Measurements from ENCODE around the gene VWA7. TPM values are rescaled to one million over a fixed set of nuclear protein-coding genes. Genes with fewer than 3 reads are reported as not detected.

The VWA7 gene
- total RNA-seq, 1 experiment from 2014 or later = 2.5 TPM

- Histone ChIP-seq H2BK120ac (ENCODE audit: low read depth, low read length, poor library complexity, severe bottlenecking) (no peak overlapping the region), H3K79me1 (ENCODE audit: insufficient read depth, low read depth, low read length, poor library complexity, severe bottlenecking) (no peaks in the 10 kb centered on the region), H4K5ac (ENCODE audit: insufficient read length, low read depth, low read length) (no peak overlapping the region), H3K23me2 (ENCODE audit: insufficient read length, low read depth, low read length, poor library complexity, severe bottlenecking) (no peaks in the 10 kb centered on the region), H3K79me2 (ENCODE audit: insufficient read depth, low read length) (no peaks in the 10 kb centered on the region), H3T11ph (ENCODE audit: low read length) (no peak overlapping the region), H2BK12ac (ENCODE audit: insufficient read length, low read depth, low read length) (no peak overlapping the region), H3K9me3 (ENCODE audit: control insufficient read depth, low read depth, low read length) (no peaks in the 10 kb centered on the region), H3K4me2 (ENCODE audit: insufficient read depth, insufficient read length, low read length) (no peak overlapping the region), H3K56ac (ENCODE audit: insufficient read length, low read depth, low read length) (no peak overlapping the region), H2BK15ac (ENCODE audit: low read depth, low read length) (peak overlapping the region; percentile 71; the same call in 1 of the 2 replicates), H2BK20ac (ENCODE audit: low read depth, low read length, poor library complexity, severe bottlenecking) (no peak overlapping the region), H3K9ac (ENCODE audit: extremely low read depth, insufficient read length, low read length) (no peak overlapping the region), H4K20me1 (ENCODE audit: control insufficient read depth, insufficient read depth, insufficient read length) (no peaks in the 10 kb centered on the region), H4K8ac (replicated peaks; ENCODE audit: insufficient read length, low read depth, low read length) (no peak overlapping the region), H3K14ac (ENCODE audit: insufficient read depth, low read length) (no peak overlapping the region), H2BK5ac (ENCODE audit: insufficient read length, low read length) (no peak overlapping the region), H2AK5ac (ENCODE audit: insufficient read length, low read length) (no peak overlapping the region), H3K4ac (ENCODE audit: low read depth, low read length) (no peak overlapping the region), H4K91ac (ENCODE audit: insufficient read length, low read depth, low read length) (no peak overlapping the region), H3K4me1 (ENCODE audit: insufficient read depth, low read length) (no peaks in the 10 kb centered on the region), H3K23ac (ENCODE audit: insufficient read length, low read depth, low read length) (no peak overlapping the region), H3K27ac (ENCODE audit: insufficient read length, low read depth, low read length) (no peak overlapping the region), H2AFZ (ENCODE audit: low read length) (no peak overlapping the region), H3K27me3 (ENCODE audit: insufficient read depth, low read length) (no peaks in the 10 kb centered on the region), H3K18ac (ENCODE audit: insufficient read length, low read depth, low read length) (no peak overlapping the region)
- no peak overlapping the region for H3K27ac Mint-ChIP-seq
- H3K4me3 Mint-ChIP-seq = no peak overlapping the region
- DNase-seq = no peak
- H3K4me1 Mint-ChIP-seq = peaks cover 16 to 20% of the 10 kb centered on the region in 2 experiments
- H3K36me3 Mint-ChIP-seq (ENCODE audit: insufficient read depth in 1 of 3, low read depth in 3 of 3) = peaks cover 13 to 49% (median 34%) of the 10 kb centered on the region in 3 experiments
- H3K9me3 Mint-ChIP-seq = no peaks in the 10 kb centered on the region
- WGBS (ENCODE audit: extremely low coverage, insufficient read length, low lambda C conversion rate) = no CpG with 5 or more reads among the region's 5 CpGs
- no peak for TF ChIP-seq CTCF (conservative IDR thresholded peaks at IDR 0.05)
- no peaks in the 10 kb centered on the region; the same call in 1 of the 2 replicates for H3K27me3 Mint-ChIP-seq (ENCODE audit: low read depth)
Observed at GRCh38 chr6:31760790-31761189, 16.3 kb downstream of the VWA7 start.

Data from H9 (cell line).